ENCODE data around the gene BCL2L12.
A peak's percentile ranks its signal among the peaks of the same experiment; 100 is the strongest.

The BCL2L12 gene

DNA sequence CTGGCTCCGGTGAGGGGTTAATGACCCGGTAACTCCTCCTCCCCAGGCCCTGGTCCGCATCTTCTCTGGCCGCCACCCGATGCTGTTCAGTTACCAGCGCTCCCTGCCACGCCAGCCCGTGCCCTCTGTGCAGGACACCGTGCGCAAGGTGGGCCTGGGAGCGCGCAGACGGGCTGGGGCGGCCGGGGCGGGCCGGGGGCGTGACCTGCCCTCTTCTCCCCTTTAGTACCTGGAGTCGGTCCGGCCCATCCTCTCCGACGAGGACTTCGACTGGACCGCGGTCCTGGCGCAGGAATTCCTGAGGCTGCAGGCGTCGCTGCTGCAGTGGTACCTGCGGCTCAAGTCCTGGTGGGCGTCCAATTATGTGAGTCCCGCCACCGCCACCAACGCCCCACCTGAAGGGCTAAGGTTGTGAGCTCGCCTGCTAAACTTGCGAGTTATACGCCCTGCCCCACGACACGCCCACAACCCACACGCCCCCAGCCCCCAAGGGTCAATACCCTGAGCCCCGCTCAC lies 35.6 kb downstream of the BCL2L12 start (continued):
- TF ChIP-seq ZBTB44 (tag by site-specific recombination; IDR thresholded peaks at IDR 0.05) (no peak), ZNF132 (tag by site-specific recombination; IDR thresholded peaks at IDR 0.05; ENCODE audit: borderline replicate concordance) (no peak), ZNF654 (tag by site-specific recombination; IDR thresholded peaks at IDR 0.05; ENCODE audit: low read depth) (no peak), ZNF629 (tag by site-specific recombination; IDR thresholded peaks at IDR 0.05) (no peak), ZNF610 (tag by site-specific recombination; IDR thresholded peaks at IDR 0.05; ENCODE audit: borderline replicate concordance) (no peak), ZNF510 (tag by site-specific recombination; IDR thresholded peaks at IDR 0.05; ENCODE audit: insufficient replicate concordance) (no peak), KLF9 (tag by site-specific recombination; IDR thresholded peaks at IDR 0.05; ENCODE audit: low read depth) (peak; percentile 46; the same call in 1 of the 2 replicates), ZNF621 (tag by site-specific recombination; IDR thresholded peaks at IDR 0.05) (no peak), ZNF155 (tag by site-specific recombination; IDR thresholded peaks at IDR 0.05) (no peak), ZNF335 (tag by site-specific recombination; conservative IDR thresholded peaks at IDR 0.05) (no peak), ZNF660 (tag by site-specific recombination; IDR thresholded peaks at IDR 0.05) (no peak), ZNF449 (tag by site-specific recombination; IDR thresholded peaks at IDR 0.05) (no peak), KLF10 (tag by site-specific recombination; IDR thresholded peaks at IDR 0.05) (peak; percentile 49; the same call in 1 of the 2 replicates), EGR2 (tag by site-specific recombination; IDR thresholded peaks at IDR 0.05; ENCODE audit: low read depth) (peak; percentile 46; the same call in 1 of the 2 replicates), ZFHX2 (tag by site-specific recombination; conservative IDR thresholded peaks at IDR 0.05) (peak; percentile 69), FEZF1 (tag by site-specific recombination; IDR thresholded peaks at IDR 0.05) (no peak)
- TF ChIP-seq, protein P1, sequence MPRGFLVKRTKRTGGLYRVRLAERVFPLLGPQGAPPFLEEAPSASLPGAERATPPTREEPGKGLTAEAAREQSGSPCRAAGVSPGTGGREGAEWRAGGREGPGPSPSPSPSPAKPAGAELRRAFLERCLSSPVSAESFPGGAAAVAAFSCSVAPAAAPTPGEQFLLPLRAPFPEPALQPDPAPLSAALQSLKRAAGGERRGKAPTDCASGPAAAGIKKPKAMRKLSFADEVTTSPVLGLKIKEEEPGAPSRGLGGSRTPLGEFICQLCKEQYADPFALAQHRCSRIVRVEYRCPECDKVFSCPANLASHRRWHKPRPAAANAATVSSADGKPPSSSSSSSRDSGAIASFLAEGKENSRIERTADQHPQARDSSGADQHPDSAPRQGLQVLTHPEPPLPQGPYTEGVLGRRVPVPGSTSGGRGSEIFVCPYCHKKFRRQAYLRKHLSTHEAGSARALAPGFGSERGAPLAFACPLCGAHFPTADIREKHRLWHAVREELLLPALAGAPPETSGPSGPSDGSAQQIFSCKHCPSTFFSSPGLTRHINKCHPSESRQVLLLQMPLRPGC (tag by site-specific recombination; IDR thresholded peaks at IDR 0.05) = no peak

GRCh38 chr19:49704888-49705642 lies 39.3 kb downstream of the BCL2L12 start:
- no peak overlapping the region for H3K27ac ChIP-seq (ENCODE audit: extremely low read depth, low read depth, low read length)
- H3K4me3 ChIP-seq (ENCODE audit: low read depth, low read length) = no peak overlapping the region
- no peaks in the 10 kb centered on the region for H3K9me3 ChIP-seq (ENCODE audit: control insufficient read depth, insufficient read depth, low read depth, low read length)
- ChIA-PET CTCF (interaction anchor here (0.6 to 2.0 kb wide), 2 partner anchors 24 to 41 kb away, joined by 3 to 6 read pairs; no protein-coding TSS in a partner anchor), POLR2A (no interaction called here)
- no peaks in the 10 kb centered on the region; a peak in 1 of 3 replicates for H3K36me3 ChIP-seq (ENCODE audit: control insufficient read depth in 2 of 2, insufficient read depth in 1 of 2, low read length in 2 of 2)
- TF ChIP-seq ZNF768 (tag by site-specific recombination; IDR thresholded peaks at IDR 0.05) (peak; percentile 85; the same call in 1 of the 2 replicates), ZNF214 (tag by site-specific recombination; IDR thresholded peaks at IDR 0.05; ENCODE audit: borderline replicate concordance) (no peak), ZNF169 (tag by site-specific recombination; IDR thresholded peaks at IDR 0.05) (no peak), ZNF223 (tag by site-specific recombination; IDR thresholded peaks at IDR 0.05) (no peak), REST (tag by site-specific recombination; IDR thresholded peaks at IDR 0.05) (no peak), ZSCAN16 (tag by site-specific recombination; IDR thresholded peaks at IDR 0.05) (no peak), ZNF140 (tag by site-specific recombination; IDR thresholded peaks at IDR 0.05) (no peak)
- TF ChIP-seq, protein P2, sequence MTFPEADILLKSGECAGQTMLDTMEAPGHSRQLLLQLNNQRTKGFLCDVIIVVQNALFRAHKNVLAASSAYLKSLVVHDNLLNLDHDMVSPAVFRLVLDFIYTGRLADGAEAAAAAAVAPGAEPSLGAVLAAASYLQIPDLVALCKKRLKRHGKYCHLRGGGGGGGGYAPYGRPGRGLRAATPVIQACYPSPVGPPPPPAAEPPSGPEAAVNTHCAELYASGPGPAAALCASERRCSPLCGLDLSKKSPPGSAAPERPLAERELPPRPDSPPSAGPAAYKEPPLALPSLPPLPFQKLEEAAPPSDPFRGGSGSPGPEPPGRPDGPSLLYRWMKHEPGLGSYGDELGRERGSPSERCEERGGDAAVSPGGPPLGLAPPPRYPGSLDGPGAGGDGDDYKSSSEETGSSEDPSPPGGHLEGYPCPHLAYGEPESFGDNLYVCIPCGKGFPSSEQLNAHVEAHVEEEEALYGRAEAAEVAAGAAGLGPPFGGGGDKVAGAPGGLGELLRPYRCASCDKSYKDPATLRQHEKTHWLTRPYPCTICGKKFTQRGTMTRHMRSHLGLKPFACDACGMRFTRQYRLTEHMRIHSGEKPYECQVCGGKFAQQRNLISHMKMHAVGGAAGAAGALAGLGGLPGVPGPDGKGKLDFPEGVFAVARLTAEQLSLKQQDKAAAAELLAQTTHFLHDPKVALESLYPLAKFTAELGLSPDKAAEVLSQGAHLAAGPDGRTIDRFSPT (tag by site-specific recombination; IDR thresholded peaks at IDR 0.05) = no peak
- H3K4me1 ChIP-seq (ENCODE audit: control insufficient read depth, insufficient read depth, low read length) = no peaks in the 10 kb centered on the region
